ENCODE results near the gene PLEKHA6.

- no peak for TF ChIP-seq CTCF (IDR thresholded peaks at IDR 0.05; ENCODE audit: insufficient read depth, low read length)
- TF ChIP-seq REST (IDR thresholded peaks at IDR 0.05; ENCODE audit: insufficient replicate concordance, low read depth) = no peak
- no peak for TF ChIP-seq POLR2AphosphoS5 (IDR thresholded peaks at IDR 0.05; ENCODE audit: low read depth)
Measured at GRCh38 chr1:204344665-204345355, 14.9 kb downstream of the PLEKHA6 start.
